COLO668 (cell line): ENCODE measurements around the gene CUEDC1.
"Not testable (repeated sequence)": the region's sequence is repeated elsewhere in the genome, so short reads cannot be mapped to it uniquely, and the experiment has no call there.

Source experiments
- DNase-seq: peaks from one replicate; lab custom pipeline; 2025; ENCODE audit not compliant: unreplicated experiment; lab: John Stamatoyannopoulos, UW

The CUEDC1 gene

DNA sequence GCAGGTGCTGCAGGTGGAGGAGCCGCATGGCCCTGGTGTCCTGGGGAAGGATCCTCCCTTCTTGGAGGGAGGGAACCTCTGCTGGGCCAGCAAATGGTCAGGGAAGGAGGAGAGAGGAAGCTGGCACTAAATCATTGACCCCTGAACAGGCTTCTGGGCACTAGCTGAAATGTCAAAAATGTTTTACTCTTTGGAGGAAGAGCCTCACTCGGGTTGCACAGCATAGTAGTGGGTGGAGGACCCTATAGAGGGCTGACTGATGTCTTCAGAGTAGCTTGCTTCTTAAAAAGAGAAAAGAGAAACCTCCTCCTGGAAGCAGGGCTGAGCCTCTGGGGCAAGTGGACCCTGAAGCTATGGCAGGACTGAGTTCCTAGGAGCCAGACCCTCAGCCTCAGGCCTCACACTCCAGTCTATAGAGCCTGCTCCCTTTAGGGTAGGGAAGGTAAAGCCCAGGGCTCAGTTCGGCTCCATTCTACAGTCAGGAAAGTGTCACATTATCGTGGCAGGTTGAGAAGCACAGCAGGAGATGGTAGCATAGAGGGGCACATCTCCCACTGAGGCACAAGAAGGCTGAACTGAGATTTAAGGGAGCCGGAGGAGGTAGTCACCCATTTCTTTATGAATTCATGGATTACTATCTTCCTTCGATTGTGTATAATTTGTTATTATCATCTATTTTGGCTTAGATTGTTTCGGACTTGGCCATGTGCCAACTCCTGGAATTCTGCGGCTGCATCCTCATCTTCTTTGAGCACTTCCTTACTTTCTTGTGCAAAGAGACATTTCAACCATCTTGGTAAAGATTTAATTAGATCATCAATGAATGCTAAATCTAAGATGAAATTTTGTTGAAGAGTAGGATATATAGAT, 7.3 kb upstream of the CUEDC1 start:
- DNase-seq: no peak

DNA sequence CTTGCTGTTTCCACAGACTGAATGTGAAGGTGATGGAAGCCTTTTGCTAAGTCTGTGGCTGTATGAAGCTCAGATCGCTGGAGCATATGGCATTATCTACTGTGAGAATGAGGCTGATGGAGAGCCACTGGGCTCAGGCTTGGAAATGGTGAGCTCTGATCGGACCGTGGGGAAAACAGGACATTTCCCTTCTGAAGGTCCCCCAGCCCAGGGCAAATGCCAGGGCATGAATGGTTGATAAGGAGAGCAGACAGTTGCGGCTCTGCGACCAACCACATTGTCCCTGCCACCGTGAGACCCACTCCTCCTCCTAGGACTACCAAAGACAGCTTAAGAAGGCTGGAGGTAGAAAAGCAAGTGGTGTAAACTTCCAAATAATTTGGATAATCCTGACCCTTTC, 4.7 kb upstream of the CUEDC1 start:
- DNase-seq: no peak

DNA sequence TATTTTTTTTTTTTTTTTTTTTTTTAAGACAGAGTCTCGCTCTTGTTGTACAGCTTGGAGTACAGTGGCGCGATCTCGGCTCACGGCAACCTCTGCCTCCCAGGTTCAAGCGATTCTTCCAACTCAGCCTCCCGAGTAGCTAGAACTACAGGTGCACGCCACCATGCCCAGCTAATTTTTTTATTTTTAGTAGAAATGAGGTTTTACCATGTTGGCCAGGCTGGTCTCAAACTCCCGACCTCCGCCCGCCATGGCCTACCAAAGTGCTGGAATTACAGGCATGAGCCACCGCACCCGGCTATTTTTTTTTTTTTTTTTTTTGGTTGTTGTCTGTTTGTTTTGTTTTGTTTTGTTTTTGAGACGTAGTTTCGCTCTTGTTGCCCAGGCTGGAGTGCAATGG, 3.2 kb upstream of the CUEDC1 start:
- DNase-seq: not testable (repeated sequence)

DNA sequence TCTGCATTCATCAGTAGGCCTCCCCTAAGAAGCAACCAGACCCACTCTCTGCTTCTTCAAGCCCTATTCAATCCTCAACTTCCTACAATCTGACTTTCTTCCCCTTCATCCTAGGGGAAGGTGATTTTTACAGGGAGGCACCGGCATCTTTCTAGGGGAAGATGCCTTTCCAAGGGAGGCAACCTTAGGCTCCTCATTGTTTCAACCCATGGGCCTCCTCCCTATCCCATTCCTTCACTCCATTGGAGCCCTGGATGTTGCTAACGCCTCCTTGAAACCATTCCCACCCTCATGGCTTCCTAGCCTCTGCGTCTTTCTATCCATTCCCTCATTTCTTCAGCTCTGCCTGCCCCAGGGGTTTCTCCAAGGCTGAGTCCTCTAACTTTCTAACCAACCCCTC, 2.7 kb upstream of the CUEDC1 start:
- no peak for DNase-seq

DNA sequence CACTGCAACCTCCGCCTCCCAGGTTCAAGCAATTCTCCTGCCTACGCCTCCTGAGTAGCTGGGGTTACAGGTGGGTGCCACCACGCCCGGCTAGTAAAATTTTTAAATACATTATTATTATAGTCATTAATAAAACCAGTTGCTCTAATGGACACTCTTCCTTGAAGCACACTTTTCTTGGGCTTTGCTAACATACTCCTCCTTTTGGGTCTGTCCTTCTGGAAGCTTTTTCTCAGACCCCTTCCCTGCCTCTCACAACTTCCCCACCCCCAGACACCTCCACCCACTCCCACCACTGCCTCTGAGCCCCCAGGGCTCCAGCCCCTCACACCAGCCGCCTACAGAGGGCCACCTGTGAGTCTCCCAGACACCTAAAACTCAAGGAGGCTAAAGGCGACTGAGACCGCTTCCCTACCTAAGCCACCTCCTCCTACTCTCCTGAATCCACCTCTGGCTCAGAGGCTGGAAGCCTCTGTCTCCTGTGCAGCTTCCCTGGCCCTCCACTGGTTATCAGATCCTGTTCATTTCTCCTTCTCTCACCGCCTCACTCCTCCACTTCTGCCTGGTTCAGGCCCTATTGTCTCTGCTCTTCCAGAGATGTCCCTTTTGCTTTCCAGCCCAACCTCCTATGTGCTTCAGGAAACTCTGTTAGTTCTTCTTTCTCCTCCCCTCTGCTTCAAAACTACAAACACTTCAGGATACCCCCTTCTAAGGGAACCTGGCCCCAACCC, 2.1 kb upstream of the CUEDC1 start:
- DNase-seq: no peak

DNA sequence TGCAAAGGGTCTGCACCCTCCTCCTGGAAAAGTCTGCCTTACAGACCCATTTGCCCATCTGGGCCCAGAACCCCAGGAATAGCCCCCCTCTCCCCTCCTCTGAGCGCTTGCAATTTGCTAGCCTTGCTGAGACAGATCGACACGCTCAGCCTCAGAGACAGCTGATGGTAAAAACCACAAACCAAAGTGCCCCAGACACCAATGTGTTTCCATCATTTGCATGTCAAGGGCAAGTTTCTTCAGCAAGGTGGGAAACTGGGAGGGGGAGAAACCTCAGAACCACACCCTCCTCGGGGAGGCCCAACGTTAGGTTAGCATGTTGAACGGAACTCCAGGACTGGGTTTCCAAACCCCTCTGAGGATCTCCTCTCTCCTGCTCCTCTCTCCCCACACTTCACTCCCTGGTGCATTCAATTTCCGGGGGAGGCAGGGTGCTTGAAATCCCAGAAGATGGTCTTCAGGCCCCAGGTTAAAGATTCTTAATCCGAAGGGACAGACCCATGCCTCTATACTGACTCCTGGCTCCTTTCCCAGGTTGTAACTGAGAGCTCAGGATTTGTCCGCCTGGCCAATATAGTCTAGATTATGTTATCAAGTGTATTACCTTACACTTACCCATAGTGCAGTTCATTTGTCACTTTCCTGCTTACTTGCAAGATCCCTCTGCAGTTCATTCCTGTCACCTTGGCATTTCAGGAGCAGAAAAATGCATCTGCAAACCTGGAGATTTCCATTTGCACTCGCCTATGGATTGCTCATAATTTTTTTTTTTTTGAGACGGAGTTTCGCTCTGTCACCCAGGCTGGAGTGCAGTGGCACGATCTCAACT, 1.3 kb upstream of the CUEDC1 start:
- DNase-seq: no peak

DNA sequence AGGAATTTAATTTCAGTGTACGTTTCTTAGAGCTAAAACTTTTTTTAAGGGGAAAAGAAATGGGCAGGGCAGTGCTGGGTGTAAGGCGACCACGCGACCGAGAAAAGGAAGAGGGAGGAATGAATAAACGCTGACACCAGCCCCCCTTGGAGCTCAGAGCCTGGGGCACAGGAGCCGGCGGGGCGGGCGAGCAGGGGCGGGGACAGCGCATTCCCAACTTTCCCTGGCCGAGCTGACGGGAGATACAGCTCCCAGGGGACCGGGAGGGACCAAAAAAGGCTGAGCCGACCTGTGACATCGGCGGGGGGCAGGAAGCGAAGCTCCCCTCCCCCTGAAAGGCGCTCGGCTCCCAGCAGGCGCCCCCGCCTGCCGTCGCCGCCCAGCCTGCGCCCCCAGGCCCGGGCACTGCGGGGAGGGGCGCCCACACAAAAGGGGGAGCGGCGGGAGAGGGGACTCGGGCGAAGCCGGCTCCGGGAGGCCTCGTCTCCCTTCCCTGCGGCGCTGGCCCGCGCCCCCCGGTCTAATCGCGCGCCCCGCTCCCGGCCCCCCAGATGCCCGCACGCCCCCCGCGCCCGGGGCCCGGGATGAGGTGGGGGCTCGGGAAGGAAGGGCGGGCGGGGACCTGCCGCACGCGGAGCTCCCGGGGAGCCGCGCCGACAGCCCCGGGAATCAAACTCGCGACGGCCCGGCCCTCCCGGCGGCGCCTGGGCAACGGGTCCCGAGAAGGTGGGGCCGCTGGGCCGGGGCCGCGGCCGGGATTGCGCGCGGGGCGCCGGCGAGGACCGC, 622 bp downstream of the CUEDC1 start:
- DNase-seq: peak; percentile 37

DNA sequence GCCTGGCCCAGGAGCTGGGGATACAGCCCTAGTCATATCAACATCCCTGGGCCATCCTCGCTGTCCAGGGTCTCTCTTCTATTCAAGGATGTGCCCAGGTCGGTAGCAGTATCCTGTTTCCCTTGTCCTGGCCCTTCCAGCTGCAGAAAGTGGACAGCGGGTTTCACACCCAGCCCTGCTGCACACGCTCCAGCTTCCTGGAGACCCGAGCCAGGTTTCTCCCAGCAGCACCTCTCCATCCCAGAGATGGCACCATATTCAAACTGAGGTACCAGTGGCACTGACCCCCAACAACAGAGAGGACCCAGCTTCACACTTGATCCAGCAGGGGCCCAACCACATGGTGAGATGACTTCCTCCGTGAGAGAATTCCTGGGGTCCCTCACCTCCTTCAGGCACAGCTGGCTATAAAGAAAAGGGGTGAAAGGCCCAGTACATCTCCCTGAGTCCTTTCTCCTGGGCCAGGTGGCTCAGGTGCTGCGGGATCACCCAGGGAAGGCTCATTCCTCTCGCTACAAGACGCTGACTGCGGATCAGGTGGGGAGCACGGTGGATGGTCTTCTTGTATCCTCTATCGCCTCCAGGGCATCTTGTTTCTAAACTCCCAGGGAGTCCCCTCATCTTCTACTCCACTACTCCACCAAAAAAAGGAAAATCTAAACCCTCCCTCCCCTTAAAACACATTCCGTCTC, 1.4 kb downstream of the CUEDC1 start:
- DNase-seq: no peak

DNA sequence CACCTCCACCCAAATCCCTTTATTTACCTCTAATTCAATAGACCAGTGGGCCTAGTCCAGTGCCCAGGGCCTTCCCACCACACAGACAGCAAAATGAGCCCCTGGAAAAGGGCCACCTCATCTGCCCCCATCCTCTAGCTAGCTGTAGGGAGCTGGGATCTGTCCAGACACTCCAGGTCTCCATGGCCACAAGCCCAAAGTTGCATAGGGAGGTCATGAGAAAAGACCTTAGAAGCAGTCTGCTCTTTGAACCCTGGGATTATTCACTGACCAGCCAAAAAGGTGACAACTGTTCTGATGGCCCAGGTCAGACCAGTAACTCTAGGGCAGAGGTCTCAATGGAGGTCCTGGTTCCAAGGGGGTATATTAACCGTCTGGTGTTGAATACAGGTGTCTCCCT, 2.0 kb downstream of the CUEDC1 start:
- no peak for DNase-seq

DNA sequence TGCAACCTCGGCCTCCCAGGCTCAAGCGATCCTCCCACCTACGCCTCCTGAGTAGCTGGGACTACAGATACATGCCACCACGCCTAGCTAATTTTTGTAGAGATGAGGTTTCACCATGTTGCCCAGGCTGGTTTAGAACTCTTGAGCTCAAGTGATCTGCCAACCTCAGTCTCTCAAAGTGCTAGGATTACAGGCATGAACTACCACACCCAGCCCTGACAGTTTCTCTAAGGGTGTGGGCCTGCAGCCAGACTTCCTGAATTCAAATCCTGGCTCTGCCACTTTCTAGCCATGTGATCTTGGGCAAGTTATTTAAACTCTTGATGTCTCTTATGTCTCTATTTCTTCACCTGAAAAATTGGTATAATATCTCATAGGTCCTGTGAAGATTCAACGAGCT, 5.6 kb downstream of the CUEDC1 start:
- DNase-seq: no peak

DNA sequence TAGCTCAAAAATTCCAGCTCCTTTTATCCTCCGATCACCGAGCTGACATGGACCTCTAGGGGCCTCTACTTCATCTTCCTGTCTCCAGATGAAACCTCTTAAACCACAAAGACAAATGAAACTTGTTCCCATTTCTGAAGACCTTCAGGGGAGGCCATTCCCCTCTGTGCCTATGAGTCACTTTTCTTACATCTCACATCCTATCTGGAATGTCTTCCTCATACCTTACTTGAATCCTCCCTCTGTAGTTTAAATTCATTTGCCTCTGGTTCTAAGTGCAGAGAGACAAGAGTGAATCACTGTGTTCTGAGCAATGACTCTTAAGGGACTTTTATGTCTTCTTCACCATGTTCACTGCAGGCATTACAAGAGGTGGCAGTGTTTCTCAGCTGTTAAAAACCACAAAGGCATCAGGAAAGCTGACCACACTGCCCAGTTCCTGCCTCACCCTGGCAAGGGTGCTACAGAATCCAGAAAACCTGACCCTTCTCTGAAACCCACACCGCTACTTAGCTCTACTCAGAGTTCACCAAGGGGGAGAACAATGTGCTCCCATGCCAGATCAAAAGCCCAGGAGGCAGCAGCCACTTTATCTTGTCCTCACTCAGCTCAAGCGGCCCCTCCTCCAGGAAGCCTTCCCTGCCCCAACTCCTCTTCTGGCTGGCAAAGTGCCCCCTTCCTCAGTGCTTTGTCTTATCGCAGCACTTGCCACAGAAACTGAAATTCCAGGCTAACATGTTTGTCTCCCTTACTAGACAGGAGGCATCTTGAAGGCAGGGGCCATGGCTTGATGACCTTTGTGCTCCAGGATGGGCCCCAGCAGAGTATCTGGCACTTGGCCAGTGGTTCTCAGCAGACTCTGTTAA, 6.4 kb downstream of the CUEDC1 start:
- no peak for DNase-seq

DNA sequence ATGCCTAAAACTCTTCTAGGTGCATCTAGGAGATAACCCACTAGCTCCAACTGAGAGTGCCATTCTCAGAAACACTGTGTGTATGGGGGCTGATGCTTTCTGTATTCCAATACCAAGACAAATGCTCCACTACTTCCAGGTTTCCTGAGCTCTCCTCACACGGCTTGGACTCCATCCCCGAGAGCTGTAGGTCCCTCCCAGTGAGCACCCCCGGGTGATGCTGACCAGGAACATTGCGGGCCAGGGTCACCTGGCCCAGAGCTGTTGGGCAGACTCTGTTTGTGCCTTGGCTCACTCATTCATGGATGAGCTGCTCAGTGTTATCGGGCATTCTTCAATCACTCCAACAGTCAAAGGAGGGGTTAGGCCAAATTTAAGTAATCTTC, 7.0 kb downstream of the CUEDC1 start:
- DNase-seq: no peak

DNA sequence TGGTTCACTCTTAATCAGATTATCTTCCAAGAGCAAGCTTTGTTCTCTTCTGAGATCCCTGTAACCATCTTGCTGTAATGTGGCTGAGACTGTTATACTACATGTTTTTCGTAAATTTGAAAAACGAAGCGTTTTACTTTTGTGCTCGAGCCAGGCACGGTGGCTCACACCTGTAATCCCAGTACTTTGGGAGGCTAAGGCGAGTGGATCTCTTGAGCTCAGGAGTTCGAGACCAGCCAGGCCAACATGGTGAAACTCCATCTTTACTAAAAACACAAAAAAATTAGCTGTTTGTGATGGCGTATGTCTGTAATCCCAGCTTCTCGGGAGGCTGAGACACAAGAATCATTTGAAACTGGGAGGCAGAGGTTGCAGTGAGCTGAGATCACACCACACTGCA, 7.8 kb downstream of the CUEDC1 start:
- DNase-seq: no peak

DNA sequence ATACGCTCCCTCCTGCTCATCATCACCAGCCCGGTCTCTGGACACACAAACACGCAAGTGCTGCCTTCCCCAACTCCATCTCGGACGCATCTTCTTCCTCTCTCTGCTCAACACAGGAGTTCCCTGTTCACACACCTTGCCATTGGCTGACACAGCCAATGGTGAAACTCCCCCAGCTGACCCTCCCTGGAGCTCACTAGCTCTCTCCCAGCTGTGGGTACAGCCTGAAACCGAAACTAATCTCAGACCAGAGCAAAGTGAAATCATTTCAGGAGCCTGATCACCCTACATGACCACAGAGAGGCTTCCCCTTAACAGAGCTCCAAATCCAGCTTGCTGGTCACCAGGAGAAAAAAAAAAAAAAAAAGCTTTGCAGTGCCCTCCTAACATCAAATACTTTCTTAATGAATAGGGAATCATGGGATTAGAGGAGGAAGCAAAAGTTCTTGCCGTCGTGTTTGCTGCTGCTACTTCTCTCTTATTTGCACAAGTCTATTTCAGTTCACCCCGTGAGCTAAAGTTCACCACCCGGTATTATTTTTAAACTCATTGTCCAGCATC, 8.3 kb downstream of the CUEDC1 start:
- peak; percentile 50 for DNase-seq

DNA sequence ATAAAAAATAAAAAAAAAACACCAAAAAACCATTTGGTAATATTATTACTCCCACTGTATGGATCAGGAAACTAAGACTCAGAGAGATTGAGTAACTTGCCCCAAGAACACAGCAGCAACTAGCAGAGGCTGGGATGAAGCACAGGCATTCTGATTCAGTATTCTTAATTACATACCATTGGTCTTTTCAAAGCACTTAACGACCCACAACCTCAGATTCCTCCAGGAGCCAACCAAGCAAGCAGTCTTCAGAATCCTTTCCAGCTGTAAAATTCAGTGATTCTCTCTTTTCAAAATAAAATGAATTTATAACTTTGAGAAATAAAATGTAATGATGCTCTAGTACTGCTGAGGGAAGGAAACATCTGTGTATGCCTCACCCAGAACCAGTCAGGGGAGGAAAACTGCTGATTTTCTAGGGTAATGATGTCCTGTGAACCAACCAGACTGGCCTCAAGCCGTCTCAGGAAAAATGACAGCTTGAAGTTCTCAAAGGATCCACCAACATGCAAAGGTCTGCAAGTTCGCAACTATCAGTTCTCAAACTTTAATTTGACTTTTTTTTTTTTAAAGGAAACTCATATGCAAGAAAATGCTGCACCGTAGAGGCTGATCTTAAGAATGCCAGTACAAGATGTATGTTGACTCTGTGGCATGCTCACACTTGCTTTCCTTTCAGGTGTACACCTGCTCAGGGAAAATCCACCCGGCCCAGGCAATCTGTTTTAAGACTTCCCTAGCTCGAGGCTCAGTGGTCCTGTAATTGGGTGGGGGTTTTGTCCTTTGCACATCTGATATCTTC, 9.0 kb downstream of the CUEDC1 start:
- no peak for DNase-seq

DNA sequence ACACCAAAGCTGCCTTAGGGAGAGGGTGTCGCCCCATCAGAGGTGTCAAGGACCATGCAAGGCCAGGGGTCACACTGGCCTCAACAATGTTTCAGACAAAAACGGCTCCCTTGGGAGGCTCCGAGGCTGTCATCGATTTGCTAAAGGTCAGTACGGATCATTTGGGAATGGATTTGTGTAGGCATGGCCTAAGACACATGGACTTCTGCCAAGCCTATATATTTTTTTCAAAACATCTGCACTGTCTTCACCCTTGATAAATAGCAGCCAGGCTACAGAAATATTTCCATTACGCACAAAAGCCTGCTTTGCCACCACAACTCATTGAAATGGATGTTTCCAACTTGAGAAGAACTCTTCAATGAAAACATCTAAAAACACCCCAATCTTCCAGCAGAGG, 10.3 kb downstream of the CUEDC1 start:
- DNase-seq: no peak

DNA sequence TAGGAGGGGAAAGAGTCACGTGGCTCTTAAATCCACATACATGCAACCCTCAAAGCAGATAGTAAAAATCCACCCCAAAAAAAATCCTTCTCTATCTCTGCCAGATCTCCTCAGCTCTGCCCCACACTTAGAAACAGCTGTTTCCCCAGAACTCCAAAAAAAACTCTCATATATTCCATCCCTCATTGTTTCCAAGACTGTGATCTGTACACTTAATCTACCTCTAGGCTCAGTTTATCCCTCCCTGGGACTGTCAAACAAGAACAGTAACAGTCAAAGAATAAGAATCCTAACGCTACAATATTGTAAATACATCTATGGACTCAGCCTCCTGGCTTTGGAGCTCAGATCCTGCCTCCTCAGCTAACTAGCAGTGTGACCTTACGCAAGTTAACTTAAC, 11.6 kb downstream of the CUEDC1 start:
- DNase-seq: no peak

DNA sequence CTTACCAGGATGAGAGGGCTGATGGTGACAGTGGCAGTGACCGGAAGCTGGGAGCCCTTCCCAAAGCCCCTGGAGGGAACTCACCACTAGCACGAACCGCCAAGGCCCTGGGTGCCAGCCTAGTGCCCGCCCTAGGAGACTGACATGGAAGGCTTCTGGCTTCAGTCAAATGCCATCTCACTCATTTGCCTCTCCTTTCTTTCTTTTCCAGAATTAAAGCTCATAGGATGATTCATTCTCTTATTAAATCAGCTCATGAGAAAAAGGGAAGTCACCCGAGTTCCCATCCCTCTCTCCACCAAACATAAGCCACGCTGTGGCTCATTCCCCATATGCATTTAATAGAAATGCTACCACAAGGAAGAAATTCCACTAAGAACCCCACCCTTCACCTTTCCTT, 12.1 kb downstream of the CUEDC1 start:
- DNase-seq: no peak
